Fibroblast of lung (primary cell): ENCODE data around the gene GADL1. TPM values are rescaled to one million over a fixed set of nuclear protein-coding genes. Genes with fewer than 3 reads are reported as not detected.
A peak's percentile ranks its signal among the peaks of the same experiment; 100 is the strongest.

ENCODE experiments used
- DNase-seq, 2 donors: peaks; one replicate each; pipeline versions ENCODE4 v3.0.0 to v3.0.0-alpha.2; 2010; ENCODE audit warnings: low read depth in 2 of 2
- H2AFZ ChIP-seq: 2 replicates; pipeline ENCODE4 v1.5.1; 2012; ENCODE audit warnings: low read length, control low read depth, inconsistent platforms
- H3K27ac ChIP-seq: 2 replicates; pipeline ENCODE4 v1.5.1; 2011; ENCODE audit warnings: low read length, control low read depth; ENCODE audit not compliant: insufficient read depth
- H3K27me3 ChIP-seq: 2 replicates; pipeline ENCODE4 v1.5.1; 2011; ENCODE audit warnings: mild to moderate bottlenecking, low read length; ENCODE audit not compliant: control insufficient read depth, insufficient read depth
- H3K36me3 ChIP-seq: 2 replicates; pipeline ENCODE4 v1.5.1; 2011; ENCODE audit warnings: low read length; ENCODE audit not compliant: control insufficient read depth, insufficient read depth
- H3K4me1 ChIP-seq: 2 replicates; pipeline ENCODE4 v1.5.1; 2011; ENCODE audit warnings: low read length; ENCODE audit not compliant: control insufficient read depth, insufficient read depth; ENCODE audit errors: extremely low read depth
- H3K4me2 ChIP-seq: 2 replicates; pipeline ENCODE4 v1.5.1; 2011; ENCODE audit warnings: low read length, control low read depth; ENCODE audit not compliant: insufficient read depth; ENCODE audit errors: extremely low read depth
- H3K4me3 ChIP-seq, 4 experiments: fragments of 200-600 bp in 1 of 4; sonication (generic) in 1 of 4; replicated peaks in 1 of 4; 2 replicates each; pipeline ENCODE4 v1.5.1; 2011 to 2016; ENCODE audit warnings: low read length in 4 of 4, low read depth in 3 of 4, mild to moderate bottlenecking in 3 of 4, control low read depth in 2 of 4, inconsistent platforms in 1 of 4, mixed read lengths in 1 of 4; ENCODE audit not compliant: insufficient read depth in 1 of 4; ENCODE audit errors: control extremely low read depth in 1 of 4
- H3K79me2 ChIP-seq: 2 replicates; pipeline ENCODE4 v1.5.1; 2012; ENCODE audit warnings: mild to moderate bottlenecking, low read length, inconsistent platforms; ENCODE audit not compliant: control insufficient read depth, insufficient read depth
- H3K9ac ChIP-seq: 2 replicates; pipeline ENCODE4 v1.5.1; 2011; ENCODE audit warnings: mild to moderate bottlenecking, low read length, control low read depth; ENCODE audit not compliant: insufficient read depth
- H3K9me3 ChIP-seq: 2 replicates; pipeline ENCODE4 v1.5.1; 2012; ENCODE audit warnings: low read depth, low read length; ENCODE audit not compliant: control insufficient read depth, insufficient read depth
- H4K20me1 ChIP-seq: 2 replicates; pipeline ENCODE4 v1.5.1; 2011; ENCODE audit warnings: low read length; ENCODE audit not compliant: control insufficient read depth, insufficient read depth; ENCODE audit errors: extremely low read depth
- CTCF ChIP-seq, 2 donors: IDR thresholded peaks in 1 of 2; conservative IDR thresholded peaks in 1 of 2; 1 replicate in 1 of 2; 2 replicates in 1 of 2; pipeline ENCODE4 v1.5.1; 2011 to 2012; ENCODE audit warnings: low read length in 2 of 2, control low read depth in 1 of 2, inconsistent platforms in 1 of 2, low read depth in 1 of 2, mild to moderate bottlenecking in 1 of 2
- EZH2 ChIP-seq: IDR thresholded peaks from 2 replicates; pipeline ENCODE4 v1.5.1; 2012; ENCODE audit warnings: low read length, control low read depth, mild to moderate bottlenecking; ENCODE audit errors: missing control alignments
- polyA plus RNA-seq, 2 donors: library from polyadenylated mRNA; depleted of rRNA in 1 of 2; stranded (reverse) in 1 of 2; unstranded in 1 of 2; fragments of >200 nt; gene quantifications; 2 replicates each; pipeline ENCODE4 v1.2.1, GENCODE V29; 2011 to 2012; ENCODE audit warnings: missing spikeins in 1 of 2
- total RNA-seq: library from RNA; depleted of rRNA; stranded (reverse); fragments of >200 nt; gene quantifications from 2 replicates; pipeline ENCODE4 v1.2.1, GENCODE V29; 2014

The GADL1 gene
- total and polyA plus RNA-seq, 2 donors (not counting 1 experiment from before 2014, with no cell fraction given): 0.18 to 3.6 TPM

GRCh38 chr3:30893678-30894325 lies 659 bp downstream of the GADL1 start:
- Histone ChIP-seq H3K4me2 (peak overlapping the region; percentile 89), H2AFZ (peak overlapping the region; percentile 51), H3K36me3 (no peaks in the 10 kb centered on the region), H3K79me2 (no peaks in the 10 kb centered on the region), H3K27ac (no peak overlapping the region), H3K27me3 (no peaks in the 10 kb centered on the region), H3K4me1 (peaks cover 3% of the 10 kb centered on the region), H4K20me1 (no peaks in the 10 kb centered on the region), H3K9ac (no peak overlapping the region), H3K4me3 (peak overlapping the region; percentile 61 to 69 (median 68)), H3K9me3 (no peaks in the 10 kb centered on the region)
- no peak for DNase-seq
- TF ChIP-seq EZH2: no peak
- no peak for TF ChIP-seq CTCF (conservative IDR thresholded peaks at IDR 0.05 in 1 of 2, IDR thresholded peaks at IDR 0.05 in 1 of 2; ENCODE audit: low read depth in 1 of 2, low read length in 2 of 2)

GRCh38 chr3:30890907-30891306 lies 3.6 kb downstream of the GADL1 start:
- Histone ChIP-seq H3K4me3 (no peak overlapping the region), H3K4me2 (no peak overlapping the region), H3K36me3 (no peaks in the 10 kb centered on the region), H2AFZ (no peak overlapping the region), H3K4me1 (peaks cover 3% of the 10 kb centered on the region), H3K27ac (no peak overlapping the region), H3K79me2 (no peaks in the 10 kb centered on the region), H3K27me3 (no peaks in the 10 kb centered on the region), H3K9ac (no peak overlapping the region), H3K9me3 (no peaks in the 10 kb centered on the region), H4K20me1 (no peaks in the 10 kb centered on the region)
- no peak for DNase-seq
- TF ChIP-seq CTCF (conservative IDR thresholded peaks at IDR 0.05 in 1 of 2, IDR thresholded peaks at IDR 0.05 in 1 of 2; ENCODE audit: low read depth in 1 of 2, low read length in 2 of 2): no peak
- no peak for TF ChIP-seq EZH2

GRCh38 chr3:30886888-30887287 lies 7.6 kb downstream of the GADL1 start:
- Histone ChIP-seq H3K4me2 (no peak overlapping the region), H3K27me3 (no peaks in the 10 kb centered on the region), H3K4me1 (no peaks in the 10 kb centered on the region), H3K9ac (no peak overlapping the region), H3K9me3 (no peaks in the 10 kb centered on the region), H3K27ac (no peak overlapping the region), H2AFZ (no peak overlapping the region), H3K36me3 (no peaks in the 10 kb centered on the region), H4K20me1 (no peaks in the 10 kb centered on the region), H3K4me3 (no peak overlapping the region), H3K79me2 (no peaks in the 10 kb centered on the region)
- DNase-seq: no peak
- no peak for TF ChIP-seq EZH2
- TF ChIP-seq CTCF (conservative IDR thresholded peaks at IDR 0.05 in 1 of 2, IDR thresholded peaks at IDR 0.05 in 1 of 2; ENCODE audit: low read depth in 1 of 2, low read length in 2 of 2): no peak
